H1 (cell line): ENCODE data around the gene TCAIM. TPM values are rescaled to one million over a fixed set of nuclear protein-coding genes. Genes with fewer than 3 reads are reported as not detected.

ENCODE experiments used
- CTCF ChIA-PET: fragments of 300-600 bp; sonication (Branson Sonifier 250); formaldehyde crosslinking; loops from one replicate; lab custom pipeline; 2021; ENCODE audit not compliant: partially characterized antibody; lab: Charles Lee
- POLR2A ChIA-PET: fragments of 300-600 bp; sonication (Branson Sonifier 250); formaldehyde crosslinking; loops from one replicate; lab custom pipeline; 2021; ENCODE audit warnings: inconsistent platforms; ENCODE audit not compliant: partially characterized antibody; lab: Charles Lee
- DNase-seq, 2 experiments: peaks; one replicate each; pipeline versions ENCODE4 v3.0.0 to v3.0.0-alpha.2; 2010 to 2022; ENCODE audit warnings: low spot score in 2 of 2, low read depth in 1 of 2, mixed read lengths in 1 of 2
- FAIRE-seq: peaks from 2 replicates; lab custom pipeline; 2011; peaks lifted over from hg19 to GRCh38; lab: Jason Lieb, UNC
- H2AFZ ChIP-seq: 2 replicates; pipeline ENCODE4 v1.8.1; 2012; ENCODE audit warnings: low read length, inconsistent platforms
- H2AK5ac ChIP-seq: 2 replicates; pipeline ENCODE4 v1.6.1; 2013; ENCODE audit warnings: low read depth, low read length
- H2BK120ac ChIP-seq: replicated peaks from 2 replicates; pipeline ENCODE3; 2013; ENCODE audit warnings: low read depth, low read length, inconsistent platforms
- H2BK12ac ChIP-seq: 2 replicates; pipeline ENCODE4 v1.6.1; 2013; ENCODE audit warnings: low read depth, low read length
- H2BK15ac ChIP-seq: 2 replicates; pipeline ENCODE4 v1.6.1; 2013; ENCODE audit warnings: low read length
- H2BK20ac ChIP-seq: 2 replicates; pipeline ENCODE4 v1.6.1; 2013; ENCODE audit warnings: low read length
- H2BK5ac ChIP-seq: 2 replicates; pipeline ENCODE4 v1.6.1; 2013; ENCODE audit warnings: low read depth, low read length
- H3K14ac ChIP-seq: 2 replicates; pipeline ENCODE4 v1.6.1; 2013; ENCODE audit warnings: inconsistent platforms; ENCODE audit not compliant: insufficient read length
- H3K18ac ChIP-seq: 2 replicates; pipeline ENCODE4 v1.6.1; 2013; ENCODE audit warnings: low read length; ENCODE audit errors: extremely low read depth
- H3K23ac ChIP-seq: 2 replicates; pipeline ENCODE4 v1.6.1; 2013; ENCODE audit warnings: inconsistent platforms; ENCODE audit not compliant: insufficient read length
- H3K23me2 ChIP-seq: 2 replicates; pipeline ENCODE4 v1.6.1; 2013; ENCODE audit warnings: low read depth, low read length
- H3K27ac ChIP-seq: 2 replicates; pipeline ENCODE4 v1.6.1; 2011; ENCODE audit warnings: low read depth, low read length, inconsistent platforms
- H3K27me3 ChIP-seq, 4 experiments: replicated peaks in 1 of 4; 1 replicate in 1 of 4; 2 replicates in 3 of 4; pipeline versions ENCODE4 v1.6.1 to v1.8.1; 2011 to 2013; ENCODE audit warnings: low read length in 3 of 4, mild to moderate bottlenecking in 3 of 4, inconsistent platforms in 2 of 4, mixed read lengths in 2 of 4, moderate library complexity in 1 of 4; ENCODE audit not compliant: control insufficient read depth in 3 of 4, insufficient read depth in 3 of 4; ENCODE audit errors: extremely low read depth in 1 of 4
- H3K36me3 ChIP-seq, 4 experiments: 2 replicates each; pipeline versions ENCODE4 v1.6.1 to v1.8.1; 2011 to 2013; ENCODE audit warnings: mild to moderate bottlenecking in 4 of 4, low read length in 3 of 4, moderate library complexity in 2 of 4, control low read depth in 1 of 4, inconsistent platforms in 1 of 4; ENCODE audit not compliant: insufficient read depth in 4 of 4, control insufficient read depth in 2 of 4
- H3K4ac ChIP-seq: replicated peaks from 2 replicates; pipeline ENCODE3; 2013; ENCODE audit warnings: low read length, low read depth, mixed read lengths, inconsistent platforms; ENCODE audit not compliant: insufficient read length
- H3K4me1 ChIP-seq, 4 experiments: replicated peaks in 1 of 4; 1 replicate in 1 of 4; 2 replicates in 3 of 4; pipeline versions ENCODE4 v1.6.1 to v1.8.1; 2011 to 2013; ENCODE audit warnings: low read length in 3 of 4, inconsistent platforms in 2 of 4, mixed read lengths in 1 of 4; ENCODE audit not compliant: insufficient read depth in 4 of 4, control insufficient read depth in 3 of 4
- H3K4me2 ChIP-seq, 2 experiments: 2 replicates each; pipeline versions ENCODE4 v1.6.1 to v1.8.1; 2011 to 2013; ENCODE audit warnings: low read depth in 2 of 2, low read length in 2 of 2, control low read depth in 1 of 2, inconsistent platforms in 1 of 2, mild to moderate bottlenecking in 1 of 2; ENCODE audit not compliant: insufficient read depth in 1 of 2
- H3K4me3 ChIP-seq, 4 experiments: fragments of 200-600, 300-600 bp in 1 of 4; sonication (generic), shearing (Covaris generic), sonication (Bioruptor Twin) in 1 of 4; 2 replicates each; pipeline versions ENCODE4 v1.5.1 to v1.8.1; 2011 to 2016; ENCODE audit warnings: low read length in 4 of 4, low read depth in 3 of 4, control low read depth in 2 of 4, inconsistent platforms in 2 of 4, mild to moderate bottlenecking in 2 of 4, mixed read lengths in 1 of 4, moderate library complexity in 1 of 4; ENCODE audit not compliant: insufficient read depth in 2 of 4; ENCODE audit errors: extremely low read depth in 1 of 4
- H3K56ac ChIP-seq: replicated peaks from 2 replicates; pipeline ENCODE3; 2013; ENCODE audit warnings: low read depth, mild to moderate bottlenecking, mixed read lengths, low read length, inconsistent platforms; ENCODE audit not compliant: insufficient read length
- H3K79me1 ChIP-seq: 2 replicates; pipeline ENCODE4 v1.6.1; 2013; ENCODE audit warnings: low read depth, low read length, control low read depth
- H3K79me2 ChIP-seq, 2 experiments: 2 replicates each; pipeline versions ENCODE4 v1.6.1 to v1.8.1; 2012 to 2013; ENCODE audit warnings: low read length in 2 of 2, mild to moderate bottlenecking in 2 of 2, inconsistent platforms in 1 of 2; ENCODE audit not compliant: insufficient read depth in 2 of 2, control insufficient read depth in 1 of 2
- H3K9ac ChIP-seq, 4 experiments: replicated peaks in 1 of 4; 1 replicate in 1 of 4; 2 replicates in 3 of 4; pipeline versions ENCODE4 v1.6.1 to v1.8.1; 2011 to 2013; ENCODE audit warnings: low read depth in 3 of 4, low read length in 3 of 4, control low read depth in 2 of 4, mild to moderate bottlenecking in 2 of 4, moderate library complexity in 2 of 4, inconsistent platforms in 1 of 4; ENCODE audit errors: extremely low read depth in 1 of 4
- H3K9me3 ChIP-seq, 2 experiments: 2 replicates each; pipeline versions ENCODE4 v1.6.1 to v1.8.1; 2012 to 2013; ENCODE audit warnings: mild to moderate bottlenecking in 2 of 2, moderate library complexity in 2 of 2, control low read depth in 1 of 2, inconsistent platforms in 1 of 2, low read depth in 1 of 2, low read length in 1 of 2, mixed read lengths in 1 of 2; ENCODE audit not compliant: insufficient read depth in 2 of 2
- H4K20me1 ChIP-seq, 2 experiments: replicated peaks in 1 of 2; 2 replicates each; pipeline versions ENCODE3 to v1.8.1; 2011 to 2013; ENCODE audit warnings: inconsistent platforms in 2 of 2, low read length in 2 of 2, mild to moderate bottlenecking in 1 of 2; ENCODE audit not compliant: insufficient read depth in 2 of 2, control insufficient read depth in 1 of 2
- H4K5ac ChIP-seq: 2 replicates; pipeline ENCODE4 v1.6.1; 2013; ENCODE audit warnings: low read length, low read depth, mixed read lengths, inconsistent platforms; ENCODE audit not compliant: insufficient read length
- H4K8ac ChIP-seq: 2 replicates; pipeline ENCODE4 v1.8.0; 2013; ENCODE audit warnings: mild to moderate bottlenecking, moderate library complexity, low read length, inconsistent platforms; ENCODE audit not compliant: insufficient read depth; ENCODE audit errors: extremely low read depth
- H4K91ac ChIP-seq: replicated peaks from 2 replicates; pipeline ENCODE3; 2013; ENCODE audit warnings: low read length, mixed read lengths, inconsistent platforms; ENCODE audit not compliant: insufficient read length
- RXRA ChIP-seq: IDR thresholded peaks from 2 replicates; pipeline ENCODE4 v1.6.1; 2011; ENCODE audit warnings: low read depth, mild to moderate bottlenecking, low read length, moderate library complexity; ENCODE audit not compliant: insufficient read depth
- WGBS, 2 experiments: shearing (Covaris generic) in 1 of 2; methylation state at CpG; one replicate each; pipeline versions ENCODE4 v1.1.6 to v1.1.7; 2013 to 2015; ENCODE audit warnings: low lambda C conversion rate in 2 of 2, mixed read lengths in 2 of 2, inconsistent platforms in 1 of 2, low coverage in 1 of 2, missing lambda C conversion rate in 1 of 2; ENCODE audit not compliant: insufficient replicate concordance in 2 of 2, insufficient coverage in 1 of 2, insufficient read length in 1 of 2; ENCODE audit errors: extremely low coverage in 1 of 2, missing lambda C conversion rate in 1 of 2; 5-methylcytosine and 5-hydroxymethylcytosine counted together
- polyA plus RNA-seq, 7 experiments: library from polyadenylated mRNA; depleted of rRNA in 3 of 7; stranded (reverse) in 5 of 7; unstranded in 2 of 7; fragments of >200 nt in 5 of 7; fragments of 200-250 nt in 2 of 7; gene quantifications; 1 replicate in 5 of 7; 2 replicates in 1 of 7; 4 replicates in 1 of 7; pipeline versions ENCODE4 v1.2.1 to v1.2.3, GENCODE V29; 2011 to 2013; ENCODE audit warnings: missing spikeins in 2 of 7, mixed read lengths in 2 of 7
- total RNA-seq: library from RNA; stranded (reverse); fragmentation: NEBNext Ultra II Directional; extraction: Animal tissue kit (Norgen Biotek cat#: 25700); gene quantifications from 2 replicates; pipeline ENCODE4 v1.2.1, GENCODE V29; 2021

TCAIM gene
- total and polyA plus RNA-seq, 2 of the 8 experiments (the other 6 are each of a cell fraction or from before 2014, with no cell fraction given), result 6.9 to 22.1 TPM

DNA sequence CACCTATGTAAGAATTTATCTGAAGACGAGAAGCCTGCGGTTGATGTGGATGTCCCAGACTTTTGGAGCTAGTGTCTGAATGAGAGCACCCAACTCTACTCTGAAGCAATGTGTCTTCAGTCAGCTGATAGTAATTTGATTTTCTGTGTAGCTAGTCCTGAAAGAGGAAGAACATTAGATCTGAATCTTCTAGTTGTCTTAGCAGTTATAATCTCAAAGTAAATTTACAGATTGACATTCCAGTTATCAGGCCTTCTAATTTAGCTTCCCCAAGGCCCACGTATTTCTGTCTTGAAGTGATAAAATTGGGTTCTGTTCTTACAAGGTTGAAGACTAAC lies 1.5 kb downstream of the TCAIM start:
- no peak overlapping the region for H4K5ac ChIP-seq
- no peak overlapping the region for H3K18ac ChIP-seq
- no peak overlapping the region for H2BK12ac ChIP-seq
- no peak overlapping the region for H2AFZ ChIP-seq
- H2BK5ac ChIP-seq, result no peak overlapping the region
- no peak for DNase-seq
- peak overlapping the region in 1 of 4 experiments; percentile 73; a peak in 2 of 8 replicates for H3K4me3 ChIP-seq
- H2BK20ac ChIP-seq, result no peak overlapping the region
- no peak overlapping the region for H4K91ac ChIP-seq
- peaks cover 0 to 28% of the 10 kb centered on the region in 2 experiments; a peak in 3 of 4 replicates for H3K79me2 ChIP-seq
- peaks cover 0 to 6% (median 3%) of the 10 kb centered on the region in 4 experiments; a peak in 4 of 7 replicates for H3K4me1 ChIP-seq
- H3K14ac ChIP-seq, result no peak overlapping the region
- POLR2A ChIA-PET, result interaction anchor here (1.0 kb wide), 1 partner anchor 138 kb away, joined by 3 read pairs; no protein-coding TSS in a partner anchor
- no peaks in the 10 kb centered on the region for H3K79me1 ChIP-seq
- H3K4ac ChIP-seq, result no peak overlapping the region
- H2BK15ac ChIP-seq, result no peak overlapping the region
- CTCF ChIA-PET, result interaction anchor here (0.7 kb wide), 1 partner anchor 136 kb away, joined by 3 read pairs; no protein-coding TSS in a partner anchor
- H3K9ac ChIP-seq, result no peak overlapping the region
- no peak for FAIRE-seq
- no peak overlapping the region for H3K56ac ChIP-seq
- H3K36me3 ChIP-seq, result peaks cover 0 to 3% (median 0%) of the 10 kb centered on the region in 4 experiments; a peak in 1 of 8 replicates
- peak overlapping the region in 1 of 2 experiments; percentile 70; a peak in 1 of 4 replicates for H3K4me2 ChIP-seq
- no peaks in the 10 kb centered on the region for H3K23me2 ChIP-seq
- 93% methylated on average over 3 of the region's 3 CpGs; no CpG with 5 or more reads in 1 of the 2 experiments for WGBS, 2 experiments
- no peaks in the 10 kb centered on the region for H3K27me3 ChIP-seq
- no peaks in the 10 kb centered on the region for H4K20me1 ChIP-seq
- H2AK5ac ChIP-seq, result no peak overlapping the region
- no peaks in the 10 kb centered on the region for H3K9me3 ChIP-seq
- H3K27ac ChIP-seq, result no peak overlapping the region
- no peak overlapping the region for H3K23ac ChIP-seq
- H4K8ac ChIP-seq, result no peak overlapping the region
- no peak overlapping the region for H2BK120ac ChIP-seq
- TF ChIP-seq RXRA, result no peak
